ENCODE data around the gene FLAD1. TPM values are rescaled to one million over a fixed set of nuclear protein-coding genes. Genes with fewer than 3 reads are reported as not detected.

FLAD1 gene
- total and polyA plus RNA-seq, 2 donors (not counting 1 experiment from before 2014, with no cell fraction given), result 11.8 to 24.9 TPM

DNA sequence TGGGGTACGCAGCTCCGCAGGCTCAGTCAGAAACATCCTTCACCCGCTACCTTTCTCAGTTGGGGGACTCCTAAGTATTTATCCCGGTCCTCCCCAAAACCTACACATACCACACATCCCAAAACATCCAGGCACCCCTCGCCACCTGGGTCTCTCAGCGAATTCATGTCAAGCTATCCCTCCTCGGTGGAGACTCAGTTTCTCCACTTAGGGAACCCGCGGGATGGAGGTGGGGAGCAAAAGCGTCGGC is 18.2 kb downstream of the FLAD1 start:
- H3K27ac ChIP-seq (ENCODE audit: insufficient read depth, low read length), result peak overlapping the region; percentile 80
- no peak for DNase-seq (ENCODE audit: low read depth in 2 of 2)
- no peaks in the 10 kb centered on the region for H4K20me1 ChIP-seq (ENCODE audit: control insufficient read depth, extremely low read depth, insufficient read depth, low read length)
- H3K9me3 ChIP-seq (ENCODE audit: control insufficient read depth, insufficient read depth, low read depth, low read length), result no peaks in the 10 kb centered on the region
- peak overlapping the region; percentile 71 for H3K9ac ChIP-seq (ENCODE audit: insufficient read depth, low read length)
- H3K27me3 ChIP-seq (ENCODE audit: control insufficient read depth, insufficient read depth, low read length), result no peaks in the 10 kb centered on the region
- peak overlapping the region; percentile 26 for H2AFZ ChIP-seq (ENCODE audit: low read length)
- H3K4me2 ChIP-seq (ENCODE audit: extremely low read depth, insufficient read depth, low read length), result peak overlapping the region; percentile 91
- TF ChIP-seq, protein P1, sequence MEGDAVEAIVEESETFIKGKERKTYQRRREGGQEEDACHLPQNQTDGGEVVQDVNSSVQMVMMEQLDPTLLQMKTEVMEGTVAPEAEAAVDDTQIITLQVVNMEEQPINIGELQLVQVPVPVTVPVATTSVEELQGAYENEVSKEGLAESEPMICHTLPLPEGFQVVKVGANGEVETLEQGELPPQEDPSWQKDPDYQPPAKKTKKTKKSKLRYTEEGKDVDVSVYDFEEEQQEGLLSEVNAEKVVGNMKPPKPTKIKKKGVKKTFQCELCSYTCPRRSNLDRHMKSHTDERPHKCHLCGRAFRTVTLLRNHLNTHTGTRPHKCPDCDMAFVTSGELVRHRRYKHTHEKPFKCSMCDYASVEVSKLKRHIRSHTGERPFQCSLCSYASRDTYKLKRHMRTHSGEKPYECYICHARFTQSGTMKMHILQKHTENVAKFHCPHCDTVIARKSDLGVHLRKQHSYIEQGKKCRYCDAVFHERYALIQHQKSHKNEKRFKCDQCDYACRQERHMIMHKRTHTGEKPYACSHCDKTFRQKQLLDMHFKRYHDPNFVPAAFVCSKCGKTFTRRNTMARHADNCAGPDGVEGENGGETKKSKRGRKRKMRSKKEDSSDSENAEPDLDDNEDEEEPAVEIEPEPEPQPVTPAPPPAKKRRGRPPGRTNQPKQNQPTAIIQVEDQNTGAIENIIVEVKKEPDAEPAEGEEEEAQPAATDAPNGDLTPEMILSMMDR (conservative IDR thresholded peaks at IDR 0.05 in 1 of 2, IDR thresholded peaks at IDR 0.05 in 1 of 2; ENCODE audit: low read depth in 1 of 2, low read length in 2 of 2), result no peak
- TF ChIP-seq EZH2 (IDR thresholded peaks at IDR 0.05; ENCODE audit: low read length, missing control alignments), result no peak
- peaks cover 13% of the 10 kb centered on the region for H3K79me2 ChIP-seq (ENCODE audit: control insufficient read depth, insufficient read depth, low read length)
- H3K36me3 ChIP-seq (ENCODE audit: control insufficient read depth, insufficient read depth, low read length), result no peaks in the 10 kb centered on the region
- peaks cover 26% of the 10 kb centered on the region for H3K4me1 ChIP-seq (ENCODE audit: control insufficient read depth, extremely low read depth, insufficient read depth, low read length)
- H3K4me3 ChIP-seq (replicated peaks in 1 of 4; ENCODE audit: control extremely low read depth in 1 of 4, insufficient read depth in 1 of 4, low read depth in 3 of 4, low read length in 4 of 4), result peak overlapping the region; percentile 57 to 86 (median 72)

DNA sequence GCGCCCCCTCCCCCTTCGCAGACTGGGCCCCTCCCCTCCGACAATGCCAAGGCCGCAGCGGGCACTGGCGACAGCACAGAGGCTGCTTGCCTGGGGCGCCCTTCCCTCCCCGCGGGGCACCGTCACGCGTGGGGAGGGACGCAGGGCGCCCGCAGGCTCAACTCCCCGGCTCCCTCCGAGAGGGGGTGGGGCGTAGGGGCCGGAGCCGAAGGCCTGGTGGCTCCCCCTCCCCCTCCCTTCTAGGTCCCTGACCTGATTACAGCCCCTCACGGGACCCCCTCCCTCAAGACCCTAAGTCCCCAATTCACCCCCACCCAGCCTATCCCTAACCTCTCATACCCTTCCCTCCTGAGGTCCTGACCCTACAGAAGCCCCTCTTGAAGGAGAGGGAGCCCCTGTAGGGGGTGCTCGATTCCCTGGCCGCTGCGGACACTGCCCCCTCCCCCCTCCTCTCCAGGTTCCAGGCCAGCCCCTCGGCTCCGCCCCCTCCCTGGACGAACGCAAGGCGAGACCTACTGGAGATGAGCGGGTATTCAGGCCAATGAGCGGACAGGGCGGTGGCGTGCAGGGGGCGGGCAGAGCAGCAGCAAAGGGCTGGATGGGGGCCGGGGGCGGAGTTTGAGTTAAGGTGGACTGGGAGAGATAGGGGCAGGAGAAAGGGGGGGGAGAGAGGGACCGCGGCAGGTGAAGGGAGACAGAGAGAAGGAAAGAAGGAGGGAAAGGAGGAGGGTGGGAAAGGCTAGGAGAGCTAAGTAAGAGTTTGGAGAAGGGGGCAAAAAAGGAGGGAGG is 18.7 kb downstream of the FLAD1 start:
- peak overlapping the region; percentile 57 to 86 (median 72) for H3K4me3 ChIP-seq (replicated peaks in 1 of 4; ENCODE audit: control extremely low read depth in 1 of 4, insufficient read depth in 1 of 4, low read depth in 3 of 4, low read length in 4 of 4)
- H4K20me1 ChIP-seq (ENCODE audit: control insufficient read depth, extremely low read depth, insufficient read depth, low read length), result no peaks in the 10 kb centered on the region
- no peaks in the 10 kb centered on the region for H3K36me3 ChIP-seq (ENCODE audit: control insufficient read depth, insufficient read depth, low read length)
- H3K4me2 ChIP-seq (ENCODE audit: extremely low read depth, insufficient read depth, low read length), result peak overlapping the region; percentile 92
- DNase-seq (ENCODE audit: low read depth in 2 of 2), result peak; percentile 99
- peak overlapping the region; percentile 71 for H3K9ac ChIP-seq (ENCODE audit: insufficient read depth, low read length)
- H3K79me2 ChIP-seq (ENCODE audit: control insufficient read depth, insufficient read depth, low read length), result peaks cover 13% of the 10 kb centered on the region
- H3K9me3 ChIP-seq (ENCODE audit: control insufficient read depth, insufficient read depth, low read depth, low read length), result no peaks in the 10 kb centered on the region
- peaks cover 26% of the 10 kb centered on the region for H3K4me1 ChIP-seq (ENCODE audit: control insufficient read depth, extremely low read depth, insufficient read depth, low read length)
- peak overlapping the region; percentile 98 for H2AFZ ChIP-seq (ENCODE audit: low read length)
- H3K27ac ChIP-seq (ENCODE audit: insufficient read depth, low read length), result peak overlapping the region; percentile 80
- TF ChIP-seq, protein P1 (conservative IDR thresholded peaks at IDR 0.05 in 1 of 2, IDR thresholded peaks at IDR 0.05 in 1 of 2; ENCODE audit: low read depth in 1 of 2, low read length in 2 of 2), result peak; percentile 60
- TF ChIP-seq EZH2 (IDR thresholded peaks at IDR 0.05; ENCODE audit: low read length, missing control alignments), result no peak
- H3K27me3 ChIP-seq (ENCODE audit: control insufficient read depth, insufficient read depth, low read length), result no peaks in the 10 kb centered on the region

DNA sequence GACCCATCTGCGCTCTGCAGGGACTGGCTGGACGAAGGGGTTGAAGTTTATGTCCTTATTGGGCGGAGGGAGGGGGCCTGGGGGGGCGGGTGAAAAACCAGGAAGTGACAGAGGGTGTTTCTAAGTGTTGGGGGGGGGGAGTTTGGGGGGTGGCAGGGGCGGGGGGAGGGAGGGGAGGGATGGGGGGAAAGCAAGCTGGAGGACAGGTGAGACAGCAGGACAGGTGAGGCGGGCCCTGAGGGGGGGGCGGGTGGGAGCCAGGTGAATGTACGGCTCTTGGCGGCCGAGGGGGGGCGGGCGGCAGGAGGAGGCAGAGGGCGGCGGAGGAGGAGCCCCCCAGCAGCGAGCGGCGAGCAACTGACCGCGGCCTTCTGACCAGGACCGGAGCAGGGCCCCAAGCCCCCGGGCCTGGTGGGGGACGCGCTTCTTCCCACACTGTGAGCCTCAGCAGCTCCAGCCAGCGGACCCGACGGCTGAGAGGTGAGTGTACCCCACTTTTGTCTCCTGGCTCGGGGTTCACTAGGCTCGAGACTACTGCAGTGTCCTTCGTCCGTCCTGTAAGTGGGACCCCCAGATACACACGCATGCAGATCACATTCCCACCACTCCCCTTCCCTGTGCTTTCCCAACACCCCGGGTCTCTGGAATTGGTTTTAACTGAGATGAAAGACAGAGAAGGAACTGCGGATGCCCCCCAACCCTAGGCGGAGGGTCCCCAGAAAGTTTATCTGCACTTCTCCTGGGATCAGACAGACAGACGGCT is 19.5 kb downstream of the FLAD1 start, which contains the start of gene ZBTB7B:
ZBTB7B (plus strand) TSS at position 339 of the 763 bp plus-strand sequence. CDS start 11,859 bp downstream, outside the sequence.
- H3K9ac ChIP-seq (ENCODE audit: insufficient read depth, low read length), result peak within 1 kb of the TSS; percentile 71
- H2AFZ ChIP-seq (ENCODE audit: low read length), result peak within 1 kb of the TSS; percentile 98
- H3K79me2 ChIP-seq (ENCODE audit: control insufficient read depth, insufficient read depth, low read length), result peaks cover 16% of the 10 kb centered on the region
- H3K4me3 ChIP-seq (replicated peaks in 1 of 4; ENCODE audit: control extremely low read depth in 1 of 4, insufficient read depth in 1 of 4, low read depth in 3 of 4, low read length in 4 of 4), result peak within 1 kb of the TSS; percentile 86 to 96 (median 91)
- peaks cover 26% of the 10 kb centered on the region for H3K4me1 ChIP-seq (ENCODE audit: control insufficient read depth, extremely low read depth, insufficient read depth, low read length)
- no peaks in the 10 kb centered on the region for H3K36me3 ChIP-seq (ENCODE audit: control insufficient read depth, insufficient read depth, low read length)
- peak within 1 kb of the TSS; percentile 84 for H3K27ac ChIP-seq (ENCODE audit: insufficient read depth, low read length)
- peak; percentile 25 to 35 for DNase-seq (ENCODE audit: low read depth in 2 of 2)
- no peaks in the 10 kb centered on the region for H3K27me3 ChIP-seq (ENCODE audit: control insufficient read depth, insufficient read depth, low read length)
- peak within 1 kb of the TSS; percentile 92 for H3K4me2 ChIP-seq (ENCODE audit: extremely low read depth, insufficient read depth, low read length)
- TF ChIP-seq, protein P1 (conservative IDR thresholded peaks at IDR 0.05 in 1 of 2, IDR thresholded peaks at IDR 0.05 in 1 of 2; ENCODE audit: low read depth in 1 of 2, low read length in 2 of 2), result no peak
- no peak for TF ChIP-seq EZH2 (IDR thresholded peaks at IDR 0.05; ENCODE audit: low read length, missing control alignments)
- H4K20me1 ChIP-seq (ENCODE audit: control insufficient read depth, extremely low read depth, insufficient read depth, low read length), result no peaks in the 10 kb centered on the region
- H3K9me3 ChIP-seq (ENCODE audit: control insufficient read depth, insufficient read depth, low read depth, low read length), result no peaks in the 10 kb centered on the region

Measured in fibroblast of lung (primary cell).